Measurements from ENCODE around the gene ARSA.
"Not testable (repeated sequence)": the region's sequence is repeated elsewhere in the genome, so short reads cannot be mapped to it uniquely, and the experiment has no call there.

The ARSA gene

DNA sequence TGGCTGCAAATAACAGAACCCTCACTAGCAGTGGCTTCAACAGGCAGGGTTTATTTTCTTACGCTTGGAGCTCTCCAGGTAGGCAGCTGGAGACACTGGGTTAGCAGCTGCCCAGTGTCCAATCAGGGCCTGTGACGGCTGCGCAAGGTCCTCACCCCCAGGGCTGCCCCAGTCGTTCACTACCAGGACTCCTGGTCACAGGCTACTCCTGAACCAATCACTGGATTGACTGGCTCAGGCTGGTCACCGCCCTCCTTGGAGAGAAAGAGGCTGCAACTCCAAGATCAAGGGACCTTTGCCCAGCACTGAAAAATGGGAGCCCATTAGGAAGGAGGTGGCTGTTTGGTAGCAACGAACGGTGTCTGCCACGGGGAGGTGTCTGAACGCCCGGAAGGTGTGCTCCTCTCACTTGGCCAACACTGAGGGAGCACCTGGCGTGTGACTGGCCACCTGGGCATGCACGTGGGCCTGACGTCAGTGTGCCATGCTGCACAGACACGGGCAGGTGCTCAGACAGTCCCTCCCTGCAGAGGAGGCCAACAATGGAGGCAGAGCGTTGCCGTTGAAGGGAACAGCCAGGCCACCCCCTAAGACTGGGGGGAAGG, 5.1 kb downstream of the ARSA start:
- no peak for DNase-seq (ENCODE audit: low read depth in 1 of 2, low spot score in 1 of 2)

GRCh38 chr22:50621948-50622722, 5.8 kb downstream of the ARSA start:
- no peak for DNase-seq (ENCODE audit: low read depth in 1 of 2, low spot score in 1 of 2)

DNA sequence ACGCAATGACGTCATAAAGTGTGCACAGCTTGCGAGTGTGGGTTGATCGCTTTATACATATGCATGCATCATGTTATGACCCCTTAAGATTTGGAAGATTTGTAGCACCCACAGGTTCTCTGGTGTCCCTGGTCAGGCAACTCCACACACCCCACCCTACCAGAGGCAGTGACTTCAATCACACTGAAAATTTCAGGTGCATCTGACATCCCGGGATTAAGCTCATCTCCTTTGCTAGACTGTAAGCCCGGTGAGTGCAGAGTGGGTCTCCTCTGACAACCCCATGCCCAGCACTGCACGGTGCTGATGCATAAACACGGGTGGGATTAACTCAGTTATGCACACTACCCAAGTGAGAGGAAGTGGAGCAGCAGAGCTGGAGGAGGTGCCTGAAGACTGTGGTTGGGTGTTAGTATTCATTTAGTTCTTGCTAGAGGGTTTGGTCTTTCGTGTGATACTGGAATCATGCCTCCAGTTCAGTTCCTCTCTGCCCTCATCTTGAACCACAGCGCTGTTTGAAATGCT, 6.5 kb downstream of the ARSA start:
- DNase-seq (ENCODE audit: low read depth in 1 of 2, low spot score in 1 of 2), result peak in 1 of 2 donors; percentile 31

GRCh38 chr22:50620593-50621355, 7.2 kb downstream of the ARSA start:
- peak; percentile 55 to 63 for DNase-seq (ENCODE audit: low read depth in 1 of 2, low spot score in 1 of 2)

- not testable (repeated sequence) for DNase-seq (ENCODE audit: low read depth in 1 of 2, low spot score in 1 of 2)
Observed at GRCh38 chr22:50614296-50614695, 13.7 kb downstream of the ARSA start.

GRCh38 chr22:50613291-50613981, 14.5 kb downstream of the ARSA start:
- no peak for DNase-seq (ENCODE audit: low read depth in 1 of 2, low spot score in 1 of 2)

DNA sequence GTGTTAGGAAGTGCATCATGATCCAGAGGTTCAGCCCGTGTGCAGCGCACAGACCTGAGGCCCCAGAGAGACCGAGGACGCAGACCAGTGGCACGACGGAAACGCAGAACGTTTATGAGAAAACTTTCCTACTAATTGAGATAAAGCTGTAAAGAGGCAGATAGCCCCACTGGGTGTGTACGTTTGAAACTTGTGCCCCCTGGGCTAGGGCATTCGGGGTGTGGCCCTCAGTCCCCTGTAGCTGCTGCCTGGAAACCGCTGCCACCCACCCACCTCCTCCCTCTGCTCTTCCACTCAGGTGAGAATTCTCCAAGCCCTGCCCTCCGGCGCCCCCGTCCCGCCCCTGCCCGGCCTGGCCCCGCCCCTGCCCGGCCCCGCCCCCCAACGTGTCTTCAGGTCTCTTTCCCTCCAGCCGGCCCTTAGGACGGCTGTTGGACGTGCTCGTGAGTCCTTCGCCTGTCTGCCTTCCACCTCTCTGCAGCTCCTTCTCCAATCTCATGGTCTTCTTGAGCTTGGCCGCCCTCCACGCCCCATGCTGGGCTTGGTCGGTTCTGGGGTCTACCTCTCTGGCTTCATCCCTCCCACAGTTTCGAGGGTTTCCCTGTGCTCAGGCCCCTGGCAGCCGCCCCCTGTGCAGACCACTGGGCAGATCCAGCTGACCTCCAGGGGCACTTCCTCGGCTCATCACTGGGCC, 15.3 kb downstream of the ARSA start:
- DNase-seq (ENCODE audit: low read depth in 1 of 2, low spot score in 1 of 2), result no peak

DNA sequence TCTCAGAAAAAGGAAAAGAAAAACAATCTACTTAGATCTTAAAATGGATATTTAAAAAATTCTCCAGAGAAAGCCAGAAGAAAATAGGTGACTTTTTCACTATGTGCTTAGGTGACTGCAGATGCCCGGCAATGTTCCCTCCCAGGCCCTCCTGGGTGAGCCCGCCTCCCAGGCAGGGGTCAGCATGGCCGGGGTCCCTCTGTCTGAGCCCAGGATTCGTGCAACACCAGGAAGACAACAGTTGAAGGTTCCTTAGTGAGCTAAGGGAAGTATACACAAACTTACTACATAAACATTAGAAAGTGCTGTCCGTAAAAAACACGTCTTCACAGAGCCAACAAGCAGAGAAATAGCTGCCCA, 15.8 kb downstream of the ARSA start:
- no peak for DNase-seq (ENCODE audit: low read depth in 1 of 2, low spot score in 1 of 2)

DNA sequence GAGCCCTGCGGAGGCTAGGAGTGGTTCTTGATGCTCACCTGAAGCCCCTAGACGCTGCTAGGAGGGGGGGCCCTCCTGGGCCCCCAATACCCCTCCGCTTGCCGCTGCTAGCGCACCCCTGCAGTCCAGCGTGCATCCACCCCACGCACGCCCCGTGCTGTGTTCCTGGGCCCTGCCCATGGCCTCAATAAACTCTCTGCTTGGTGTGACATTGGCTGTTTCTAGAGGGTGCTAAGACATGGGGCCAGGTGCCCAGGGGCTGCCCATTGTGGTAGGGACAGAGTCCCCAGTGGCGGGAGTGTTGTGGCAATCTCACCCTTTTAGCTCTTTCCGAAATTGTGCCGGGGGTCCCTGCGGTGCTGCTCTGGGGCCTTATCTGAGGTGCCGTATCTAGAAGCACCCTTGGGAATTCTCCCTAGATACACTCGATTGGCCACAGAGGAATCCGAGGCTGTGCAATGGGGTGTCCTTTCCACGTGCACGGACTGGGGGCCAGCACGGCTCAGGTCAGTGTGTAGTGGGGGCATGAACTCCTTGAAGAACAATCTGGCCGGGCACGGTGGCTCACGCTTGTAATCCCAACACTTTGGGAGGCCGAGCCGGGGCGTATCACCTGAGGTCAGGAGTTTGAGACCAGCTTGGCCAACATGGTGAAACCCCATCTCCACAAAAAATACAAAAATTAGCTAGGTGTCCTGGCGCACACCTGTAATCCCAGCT, 16.5 kb downstream of the ARSA start:
- no peak for DNase-seq (ENCODE audit: low read depth in 1 of 2, low spot score in 1 of 2)

GRCh38 chr22:50610581-50610980, 17.4 kb downstream of the ARSA start:
- no peak for DNase-seq (ENCODE audit: low read depth in 1 of 2, low spot score in 1 of 2)

DNA sequence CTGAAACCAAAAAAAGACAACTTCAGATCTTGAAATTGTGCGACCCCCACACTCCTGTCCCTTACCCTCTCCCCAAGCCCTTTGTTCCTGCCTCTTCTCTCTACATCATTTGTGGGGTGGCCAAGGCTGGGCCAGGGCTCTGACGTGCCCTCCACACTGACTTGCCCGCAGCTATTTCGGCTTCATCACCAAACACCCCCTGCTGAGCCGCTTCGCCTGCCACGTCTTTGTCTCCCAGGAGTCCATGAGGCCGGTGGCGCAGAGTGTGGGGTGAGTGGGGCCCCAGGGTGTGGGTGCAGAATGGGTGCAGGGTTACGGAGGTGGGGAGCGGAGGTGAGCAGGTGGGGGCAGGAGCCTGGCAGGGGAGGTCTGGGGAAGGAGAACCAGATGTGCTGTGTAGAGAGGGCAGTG, 17.9 kb downstream of the ARSA start:
- no peak for DNase-seq (ENCODE audit: low read depth in 1 of 2, low spot score in 1 of 2)

- no peak for DNase-seq (ENCODE audit: low read depth in 1 of 2, low spot score in 1 of 2)
Observed at GRCh38 chr22:50609599-50609998, 18.4 kb downstream of the ARSA start.

GRCh38 chr22:50608996-50609395, 19.0 kb downstream of the ARSA start:
- no peak for DNase-seq (ENCODE audit: low read depth in 1 of 2, low spot score in 1 of 2)

DNA sequence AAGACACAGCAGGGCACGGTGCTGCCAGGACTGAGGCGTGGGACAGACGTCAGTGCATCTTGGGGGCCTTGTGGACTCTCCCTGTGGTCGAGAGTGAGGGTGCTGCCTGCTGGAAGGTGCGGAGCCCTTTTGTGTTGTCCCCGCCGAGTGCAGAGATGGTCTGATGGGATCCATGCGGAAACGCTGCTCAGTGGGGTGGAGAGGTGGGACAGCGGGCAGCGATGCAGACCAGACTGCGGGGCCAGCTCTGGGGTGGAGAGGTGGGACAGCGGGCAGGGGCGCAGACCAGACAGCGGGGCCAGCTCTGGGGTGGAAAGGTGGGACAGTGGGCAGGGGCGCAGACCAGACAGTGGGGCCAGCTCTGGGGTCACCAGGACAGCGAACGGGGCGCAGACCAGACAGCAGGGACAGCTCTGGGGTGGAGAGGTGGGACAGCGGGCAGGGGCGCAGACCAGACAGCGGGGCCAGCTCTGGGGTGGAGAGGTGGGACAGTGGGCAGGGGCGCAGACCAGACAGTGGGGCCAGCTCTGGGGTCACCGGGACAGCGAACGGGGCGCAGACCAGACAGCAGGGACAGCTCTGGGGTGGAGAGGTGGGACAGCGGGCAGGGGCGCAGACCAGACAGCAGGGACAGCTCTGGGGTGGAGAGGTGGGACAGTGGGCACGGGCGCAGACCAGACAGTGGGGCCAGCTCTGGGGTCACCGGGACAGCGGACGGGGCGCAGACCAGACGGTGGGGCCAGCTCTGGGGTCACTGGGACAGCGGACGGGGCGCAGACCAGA, 19.7 kb downstream of the ARSA start:
- DNase-seq (ENCODE audit: low read depth in 1 of 2, low spot score in 1 of 2), result not testable (repeated sequence)

GRCh38 chr22:50607659-50608020, 20.3 kb downstream of the ARSA start:
- no peak for DNase-seq (ENCODE audit: low read depth in 1 of 2, low spot score in 1 of 2)

GRCh38 chr22:50606946-50607658, 20.9 kb downstream of the ARSA start:
- DNase-seq (ENCODE audit: low read depth in 1 of 2, low spot score in 1 of 2), result no peak

DNA sequence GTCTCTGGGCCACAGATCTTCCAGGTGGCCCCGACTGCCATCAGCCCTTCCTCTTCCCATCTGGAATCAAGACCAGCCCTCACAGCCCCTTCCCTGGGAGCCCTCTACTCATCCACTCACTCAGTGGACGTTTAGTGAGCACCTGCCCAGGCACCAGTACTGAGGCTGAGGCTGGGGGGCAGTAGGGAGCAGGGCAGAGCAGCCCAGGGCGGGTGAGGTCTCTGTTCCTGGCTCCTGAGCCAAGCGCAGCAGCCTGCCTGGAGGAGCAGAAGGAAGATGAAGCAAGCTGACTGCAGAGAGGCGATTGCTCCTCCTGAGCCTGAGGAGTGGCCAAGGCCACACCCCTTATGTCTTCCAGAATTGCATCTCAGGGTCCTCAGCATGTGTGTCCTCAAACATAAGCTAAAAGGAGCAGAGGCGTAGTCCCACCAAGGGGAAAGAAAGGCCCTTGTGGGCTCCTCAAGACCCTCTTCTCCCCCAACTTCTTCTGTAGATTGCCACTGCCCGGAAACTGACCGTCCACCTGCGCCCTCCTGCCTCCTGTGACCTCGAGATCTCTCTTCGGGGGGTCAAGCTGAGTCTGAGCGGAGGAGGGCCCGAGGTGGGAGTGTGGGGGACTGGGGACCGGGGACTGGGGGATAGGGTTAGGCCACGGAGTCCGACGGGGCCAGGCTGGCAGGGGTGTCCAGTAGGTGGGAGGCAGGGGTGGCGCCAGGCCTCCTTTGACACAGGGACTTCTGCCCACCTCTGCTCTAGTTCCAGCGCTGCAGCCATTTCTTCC, 21.6 kb downstream of the ARSA start:
- DNase-seq (ENCODE audit: low read depth in 1 of 2, low spot score in 1 of 2), result no peak

- no peak for DNase-seq (ENCODE audit: low read depth in 1 of 2, low spot score in 1 of 2)
Observed at GRCh38 chr22:50605613-50606074, 22.3 kb downstream of the ARSA start.
